ENCODE data around the gene MEAF6.
"Not testable (repeated sequence)": the region's sequence is repeated elsewhere in the genome, so short reads cannot be mapped to it uniquely, and the experiment has no call there.

Gene MEAF6
- 33.4 to 47.7 reads per million in 2 donors for total RNA-seq

GRCh38 chr1:37514350-37515184, at the start of gene MEAF6:
MEAF6 (minus strand) TSS chr1:37514766; CDS start chr1:37514746, 20 bp downstream.
- DNase-seq, result peak; percentile 71 to 87 (median 80)

GRCh38 chr1:37562984-37563383, 48.4 kb upstream of the MEAF6 start:
- DNase-seq, result no peak

GRCh38 chr1:37561133-37562132, 46.9 kb upstream of the MEAF6 start:
- peak in 3 of 5 experiments; percentile 11 to 45 (median 17) for DNase-seq

GRCh38 chr1:37560401-37561132, 46.0 kb upstream of the MEAF6 start:
- DNase-seq, result no peak

GRCh38 chr1:37559957-37560379, 45.4 kb upstream of the MEAF6 start:
- DNase-seq, result not testable (repeated sequence)

GRCh38 chr1:37559080-37559479, 44.5 kb upstream of the MEAF6 start:
- no peak for DNase-seq

- no peak for DNase-seq
These were observed 43.8 kb upstream of the MEAF6 start for GRCh38 chr1:37558411-37558810.

GRCh38 chr1:37557402-37557801, 42.8 kb upstream of the MEAF6 start:
- DNase-seq, result no peak

- peak in 2 of 5 experiments; percentile 7 to 58 for DNase-seq
These were observed 42.2 kb upstream of the MEAF6 start, which contains the start of gene DNALI1 for GRCh38 chr1:37556712-37557196. DNALI1 (plus strand) TSS chr1:37556940; CDS start chr1:37556995, 55 bp downstream.

- peak; percentile 65 to 97 (median 87) for DNase-seq
These were observed 39.6 kb upstream of the MEAF6 start, which contains the start of gene SNIP1 for GRCh38 chr1:37553927-37554808. SNIP1 (minus strand) TSS chr1:37554293; CDS start chr1:37554229, 64 bp downstream.

- DNase-seq, result no peak
These were observed 39.0 kb upstream of the MEAF6 start for GRCh38 chr1:37553598-37553926.

GRCh38 chr1:37549341-37549740, 34.8 kb upstream of the MEAF6 start:
- DNase-seq, result no peak

GRCh38 chr1:37545019-37545418, 30.5 kb upstream of the MEAF6 start:
- no peak for DNase-seq

GRCh38 chr1:37544530-37544929, 30.0 kb upstream of the MEAF6 start:
- DNase-seq, result no peak

GRCh38 chr1:37540036-37540785, 25.6 kb upstream of the MEAF6 start:
- DNase-seq, result no peak

GRCh38 chr1:37539154-37539553, 24.6 kb upstream of the MEAF6 start:
- not testable (repeated sequence) for DNase-seq

GRCh38 chr1:37537378-37537777, 22.8 kb upstream of the MEAF6 start:
- peak in 1 of 5 experiments; percentile 60 for DNase-seq

- no peak for DNase-seq
These were observed 18.9 kb upstream of the MEAF6 start for GRCh38 chr1:37533317-37534093.

- DNase-seq, result not testable (repeated sequence)
These were observed 18.0 kb upstream of the MEAF6 start for GRCh38 chr1:37532418-37533156.

Data from T-helper 2 cell (primary cell).